Measurements from ENCODE around the gene SH2D7. TPM values are rescaled to one million over a fixed set of nuclear protein-coding genes. Genes with fewer than 3 reads are reported as not detected.

The SH2D7 gene
- total and polyA plus RNA-seq, 2 donors (not counting 3 experiments of a cell fraction or from before 2014, with no cell fraction given), result not detected

GRCh38 chr15:78110096-78110495, 17.7 kb downstream of the SH2D7 start:
- FAIRE-seq (no peak), DNase-seq (ENCODE audit: low read depth, low spot score) (no peak)
- no TSS peak for BruUV-seq (replicated peaks)
- Histone ChIP-seq H3K9me3 (replicated peaks; ENCODE audit: control insufficient read depth, insufficient read depth, low read length) (no peaks in the 10 kb centered on the region), H3K9me1 (replicated peaks; ENCODE audit: control insufficient read depth, extremely low read depth, insufficient read depth, low read length) (no peaks in the 10 kb centered on the region), H3K27ac (ENCODE audit: insufficient read depth, low read depth, low read length) (no peak overlapping the region), H3K4me1 (ENCODE audit: control insufficient read depth, extremely low read depth, insufficient read depth, low read length) (peaks cover 9% of the 10 kb centered on the region), H3K79me2 (ENCODE audit: control insufficient read depth, insufficient read depth, low read length) (no peaks in the 10 kb centered on the region), H3K9ac (replicated peaks; ENCODE audit: extremely low read depth, insufficient read depth, low read length) (no peak overlapping the region), H4K20me1 (replicated peaks; ENCODE audit: control insufficient read depth, extremely low read depth, insufficient read depth, low read length) (no peaks in the 10 kb centered on the region), H3K4me3 (replicated peaks in 1 of 3; ENCODE audit: insufficient read depth in 1 of 3, low read depth in 1 of 3, low read length in 3 of 3) (no peak overlapping the region), H3K27me3 (ENCODE audit: control insufficient read depth in 2 of 2, insufficient read depth in 2 of 2, low read length in 2 of 2) (no peaks in the 10 kb centered on the region), H2AFZ (ENCODE audit: low read depth, low read length) (no peak overlapping the region), H3K36me3 (ENCODE audit: control insufficient read depth in 2 of 2, extremely low read depth in 1 of 2, insufficient read depth in 2 of 2, low read length in 2 of 2) (no peaks in the 10 kb centered on the region), H3K4me2 (ENCODE audit: insufficient read depth, low read length) (no peak overlapping the region)
- TF ChIP-seq GATA2 (IDR thresholded peaks at IDR 0.05; ENCODE audit: insufficient read depth, insufficient read length, low read depth, low read length) (no peak), CTCF (IDR thresholded peaks at IDR 0.05; ENCODE audit: extremely low read depth in 1 of 2, insufficient read depth in 1 of 2, low read depth in 1 of 2, low read length in 2 of 2) (no peak), MYC (IDR thresholded peaks at IDR 0.05; ENCODE audit: low read depth, low read length) (no peak), JUN (IDR thresholded peaks at IDR 0.05; ENCODE audit: borderline replicate concordance, insufficient read depth, insufficient read length, low read depth) (no peak), POLR2A (IDR thresholded peaks at IDR 0.05; ENCODE audit: low read depth, low read length) (no peak), MAX (IDR thresholded peaks at IDR 0.05; ENCODE audit: insufficient read depth, insufficient read length) (no peak), FOS (IDR thresholded peaks at IDR 0.05; ENCODE audit: borderline replicate concordance, insufficient read depth, low read length) (no peak), EZH2 (IDR thresholded peaks at IDR 0.05; ENCODE audit: borderline replicate concordance, low read depth, low read length, severe bottlenecking) (no peak), POLR2AphosphoS5 (IDR thresholded peaks at IDR 0.05; ENCODE audit: insufficient read depth, low read depth, low read length) (no peak)
- intact Hi-C loops (cut with micrococcal nuclease) (no loop called here), dilution Hi-C loops (cut with MboI; ENCODE audit: extremely low pct_ligation_motif_present, low sequenced_read_pairs) (no loop called here)
- POLR2A ChIA-PET, result no interaction called here
- CTCF ChIA-PET, result interaction anchor here (3.3 to 11.2 kb wide), 6 partner anchors 86 to 152 kb away, joined by 65 to 273 read pairs (median 173); no protein-coding TSS in a partner anchor
